ENCODE data around the gene TRMU. TPM values are rescaled to one million over a fixed set of nuclear protein-coding genes. Genes with fewer than 3 reads are reported as not detected.

The TRMU gene
- total RNA-seq, 1 donor from 2014 or later, result 13.5 TPM

DNA sequence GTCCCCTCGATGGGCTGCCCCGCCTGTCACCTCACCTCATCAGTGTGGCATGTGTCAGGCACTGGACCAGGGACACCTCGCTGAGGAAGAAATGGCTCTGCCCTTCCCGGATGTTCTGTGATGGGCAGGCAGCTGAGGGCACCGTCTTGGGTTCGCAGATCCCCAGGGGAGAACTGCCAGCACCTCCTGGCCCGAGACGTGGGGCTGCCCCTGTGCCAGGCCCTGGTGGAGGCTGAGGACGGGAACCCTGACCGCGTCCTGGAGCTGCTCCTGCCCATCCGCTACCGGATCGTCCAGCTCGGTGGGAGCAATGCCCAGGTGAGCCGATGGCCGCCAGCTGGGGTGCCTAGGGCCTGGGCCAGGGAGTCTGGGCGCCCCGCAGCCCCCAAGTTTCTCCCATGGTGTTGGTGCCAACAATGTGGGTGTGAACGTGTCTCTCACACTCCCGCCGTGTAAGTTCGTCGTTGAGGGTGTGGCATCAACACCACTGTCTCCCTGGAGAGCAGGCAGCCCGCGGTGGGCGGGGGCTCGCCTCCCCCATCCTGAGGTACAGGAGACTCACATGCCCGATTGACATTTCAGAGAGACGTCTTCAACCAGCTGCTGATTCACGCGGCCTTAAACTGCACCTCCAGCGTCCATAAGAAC is 46.1 kb upstream of the TRMU start:
- Histone ChIP-seq H3K4me3 (no peak overlapping the region), H3K36me3 (peaks cover 37 to 85% of the 10 kb centered on the region in 2 donors), H3K9me3 (no peaks in the 10 kb centered on the region), H3K27me3 (no peaks in the 10 kb centered on the region), H3K4me1 (no peaks in the 10 kb centered on the region), H3K27ac (no peak overlapping the region)
- intact Hi-C loops (cut with DNase I), result no loop called here
- TF ChIP-seq, protein P1, sequence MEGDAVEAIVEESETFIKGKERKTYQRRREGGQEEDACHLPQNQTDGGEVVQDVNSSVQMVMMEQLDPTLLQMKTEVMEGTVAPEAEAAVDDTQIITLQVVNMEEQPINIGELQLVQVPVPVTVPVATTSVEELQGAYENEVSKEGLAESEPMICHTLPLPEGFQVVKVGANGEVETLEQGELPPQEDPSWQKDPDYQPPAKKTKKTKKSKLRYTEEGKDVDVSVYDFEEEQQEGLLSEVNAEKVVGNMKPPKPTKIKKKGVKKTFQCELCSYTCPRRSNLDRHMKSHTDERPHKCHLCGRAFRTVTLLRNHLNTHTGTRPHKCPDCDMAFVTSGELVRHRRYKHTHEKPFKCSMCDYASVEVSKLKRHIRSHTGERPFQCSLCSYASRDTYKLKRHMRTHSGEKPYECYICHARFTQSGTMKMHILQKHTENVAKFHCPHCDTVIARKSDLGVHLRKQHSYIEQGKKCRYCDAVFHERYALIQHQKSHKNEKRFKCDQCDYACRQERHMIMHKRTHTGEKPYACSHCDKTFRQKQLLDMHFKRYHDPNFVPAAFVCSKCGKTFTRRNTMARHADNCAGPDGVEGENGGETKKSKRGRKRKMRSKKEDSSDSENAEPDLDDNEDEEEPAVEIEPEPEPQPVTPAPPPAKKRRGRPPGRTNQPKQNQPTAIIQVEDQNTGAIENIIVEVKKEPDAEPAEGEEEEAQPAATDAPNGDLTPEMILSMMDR (IDR thresholded peaks at IDR 0.05), result no peak
- no peak for DNase-seq (ENCODE audit: low spot score in 2 of 2)

DNA sequence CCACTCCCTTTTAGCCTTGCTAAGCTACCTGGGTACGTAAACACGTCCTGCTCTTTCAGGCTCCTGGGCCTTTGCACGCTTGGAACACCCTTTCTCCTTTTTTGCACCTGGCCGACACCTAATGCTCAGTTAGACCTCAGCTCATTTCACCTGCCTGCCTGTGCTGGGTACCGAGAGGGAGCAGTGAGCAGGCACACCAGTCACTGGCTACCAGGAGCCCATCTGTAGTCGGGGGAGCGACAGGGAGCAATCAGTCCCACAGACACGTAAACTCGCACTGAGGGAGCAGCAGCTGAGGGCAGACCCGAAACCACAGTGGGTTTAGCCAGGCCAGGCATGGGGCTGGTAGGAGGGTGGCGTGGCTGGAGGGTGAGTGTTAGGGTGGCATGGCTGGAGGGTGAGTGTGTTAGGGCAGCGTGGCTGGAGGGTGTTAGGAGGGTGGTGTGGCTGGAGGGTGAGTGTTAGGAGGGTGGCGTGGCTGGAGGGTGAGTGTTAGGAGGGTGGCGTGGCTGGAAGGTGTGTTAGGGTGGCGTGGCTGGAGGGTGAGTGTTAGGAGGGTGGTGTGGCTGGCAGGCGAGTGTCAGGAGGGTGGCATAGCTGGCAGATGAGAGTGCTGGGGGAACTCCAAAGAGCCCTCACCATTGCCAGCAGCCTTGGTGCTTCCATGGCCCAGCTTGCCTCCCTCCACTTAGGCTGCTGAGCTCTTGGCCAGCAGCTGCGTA is 45.2 kb upstream of the TRMU start:
- H3K9me3 ChIP-seq, result no peaks in the 10 kb centered on the region
- no peak overlapping the region for H3K27ac ChIP-seq
- TF ChIP-seq, protein P1 (IDR thresholded peaks at IDR 0.05), result no peak
- DNase-seq (ENCODE audit: low spot score in 2 of 2), result no peak
- intact Hi-C loops (cut with DNase I), result no loop called here
- no peaks in the 10 kb centered on the region for H3K27me3 ChIP-seq
- no peak overlapping the region for H3K4me3 ChIP-seq
- H3K36me3 ChIP-seq, result peaks cover 28 to 76% of the 10 kb centered on the region in 2 donors
- no peaks in the 10 kb centered on the region for H3K4me1 ChIP-seq

DNA sequence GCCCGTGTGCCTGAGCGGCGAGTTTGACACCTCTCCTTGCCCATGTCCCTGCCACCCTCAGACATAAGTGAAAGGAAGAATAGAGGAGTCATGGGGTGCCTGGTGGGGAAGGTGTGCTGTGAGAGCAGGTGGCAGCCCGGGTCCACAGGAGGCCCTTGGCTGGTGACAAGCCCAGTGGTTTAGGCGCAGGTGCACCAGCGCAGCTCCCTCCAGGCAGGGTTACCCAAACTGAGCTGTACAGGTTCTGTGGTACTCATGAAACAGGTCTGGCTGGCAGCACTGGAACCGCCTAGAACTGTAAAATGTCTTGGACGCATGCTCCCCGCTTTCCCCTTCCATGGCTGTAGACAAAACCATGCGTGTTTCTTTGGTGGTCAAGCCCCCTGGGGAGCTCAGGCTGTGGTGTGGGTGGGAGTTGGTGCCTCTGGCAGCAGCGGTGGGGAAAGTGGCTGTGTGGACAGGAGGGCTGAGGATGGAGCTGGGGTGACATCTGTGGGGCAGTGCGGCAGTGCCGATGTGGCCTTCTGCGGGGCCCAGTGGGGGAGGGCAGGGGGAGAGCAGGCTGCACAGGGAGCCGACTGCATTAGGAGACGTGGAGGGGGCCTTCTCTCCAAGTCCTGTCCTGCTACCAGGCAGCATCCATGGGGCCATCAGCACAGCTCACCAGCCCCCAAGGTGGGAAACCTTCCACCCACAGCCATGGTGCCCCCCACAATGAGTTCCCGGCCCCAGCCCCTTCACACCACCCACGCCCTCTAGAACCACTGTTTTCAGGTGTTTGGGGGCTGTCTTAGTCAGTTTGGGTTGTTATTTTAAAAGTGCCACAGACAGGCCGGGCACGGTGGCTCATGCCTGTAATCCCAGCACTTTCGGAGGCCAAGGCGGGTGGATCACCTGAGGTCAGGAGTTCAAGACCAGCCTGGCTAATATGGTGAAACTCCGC is 44.4 kb upstream of the TRMU start:
- H3K4me1 ChIP-seq, result peaks cover 0 to 6% of the 10 kb centered on the region in 2 donors
- DNase-seq (ENCODE audit: low spot score in 2 of 2), result no peak
- intact Hi-C loops (cut with DNase I), result no loop called here
- H3K27ac ChIP-seq, result no peak overlapping the region
- H3K27me3 ChIP-seq, result no peaks in the 10 kb centered on the region
- peaks cover 21 to 69% of the 10 kb centered on the region in 2 donors for H3K36me3 ChIP-seq
- no peak overlapping the region for H3K4me3 ChIP-seq
- TF ChIP-seq, protein P1 (IDR thresholded peaks at IDR 0.05), result no peak
- H3K9me3 ChIP-seq, result no peaks in the 10 kb centered on the region

DNA sequence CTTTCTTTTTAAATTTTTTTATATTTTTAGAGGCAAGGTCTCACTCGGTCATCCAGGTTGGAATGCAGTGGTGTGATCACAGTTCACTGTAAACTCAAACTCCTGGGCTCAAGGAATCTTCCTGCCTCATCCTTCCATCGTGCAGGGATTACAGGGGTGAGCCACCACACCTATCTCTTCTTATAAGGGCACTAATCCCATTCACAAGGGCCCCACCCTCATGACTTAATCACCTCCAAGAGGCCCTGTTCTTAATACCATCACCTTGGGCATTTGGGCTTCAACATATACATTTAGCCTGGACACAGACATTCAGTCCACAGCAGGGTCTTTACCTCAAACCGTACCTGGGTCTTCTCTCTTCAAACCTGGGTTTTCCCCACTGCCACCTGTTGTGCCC is 43.3 kb upstream of the TRMU start:
- H3K36me3 ChIP-seq, result peaks cover 18 to 58% of the 10 kb centered on the region in 2 donors
- TF ChIP-seq, protein P1 (IDR thresholded peaks at IDR 0.05), result no peak
- H3K9me3 ChIP-seq, result no peaks in the 10 kb centered on the region
- no peaks in the 10 kb centered on the region for H3K27me3 ChIP-seq
- no peak for DNase-seq (ENCODE audit: low spot score in 2 of 2)
- intact Hi-C loops (cut with DNase I), result no loop called here
- peaks cover 0 to 12% of the 10 kb centered on the region in 2 donors for H3K4me1 ChIP-seq
- H3K4me3 ChIP-seq, result no peak overlapping the region
- H3K27ac ChIP-seq, result no peak overlapping the region

DNA sequence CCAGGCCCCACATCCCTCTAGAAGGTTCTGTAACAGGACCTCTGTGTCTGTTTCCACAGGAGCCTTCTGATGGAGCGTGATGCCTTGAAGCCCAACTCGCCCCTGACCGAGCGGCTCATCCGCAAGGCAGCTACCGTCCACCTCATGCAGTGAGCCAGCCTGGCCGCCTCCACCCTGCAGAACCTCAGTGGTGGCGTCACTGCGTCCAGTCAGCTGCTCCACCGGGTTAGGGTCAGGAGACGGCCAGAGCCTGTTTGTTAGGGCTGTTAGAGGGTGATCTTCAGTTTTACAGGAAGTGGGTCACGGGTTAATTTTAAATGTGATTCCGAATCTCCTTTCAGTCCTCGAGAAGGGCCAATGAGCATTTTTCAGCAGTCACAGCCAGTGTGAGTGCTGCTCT is 42.8 kb upstream of the TRMU start:
- no peak overlapping the region for H3K27ac ChIP-seq
- intact Hi-C loops (cut with DNase I), result no loop called here
- no peak overlapping the region for H3K4me3 ChIP-seq
- peaks cover 0 to 14% of the 10 kb centered on the region in 2 donors for H3K4me1 ChIP-seq
- no peaks in the 10 kb centered on the region for H3K9me3 ChIP-seq
- TF ChIP-seq, protein P1 (IDR thresholded peaks at IDR 0.05), result no peak
- DNase-seq (ENCODE audit: low spot score in 2 of 2), result no peak
- no peaks in the 10 kb centered on the region for H3K27me3 ChIP-seq
- peaks cover 18 to 56% of the 10 kb centered on the region in 2 donors for H3K36me3 ChIP-seq
